D721Med (cell line): Measurements from ENCODE around the gene CCDC6.

ENCODE experiments used
- DNase-seq: peaks from one replicate; pipeline ENCODE4 v3.0.0; 2011; ENCODE audit warnings: low spot score; ENCODE audit not compliant: insufficient read length
- FAIRE-seq: peaks from 2 replicates; lab custom pipeline; 2011; peaks lifted over from hg19 to GRCh38; lab: Jason Lieb, UNC
- CTCF ChIP-seq: IDR thresholded peaks from 2 replicates; pipeline ENCODE4 v1.5.1; 2012; ENCODE audit warnings: mild to moderate bottlenecking, control low read depth; ENCODE audit not compliant: insufficient read depth; ENCODE audit errors: missing control alignments

Gene CCDC6

GRCh38 chr10:59757966-59758365 is 148.4 kb downstream of the CCDC6 start:
- DNase-seq = no peak
- no peak for TF ChIP-seq CTCF
- FAIRE-seq = peak; percentile 46

GRCh38 chr10:59754951-59755350 is 151.4 kb downstream of the CCDC6 start:
- DNase-seq (no peak), FAIRE-seq (no peak)
- no peak for TF ChIP-seq CTCF

- TF ChIP-seq CTCF = no peak
- FAIRE-seq = peak; percentile 95
- peak; percentile 37 for DNase-seq
Measured at GRCh38 chr10:59753267-59753666, 153.1 kb downstream of the CCDC6 start, which contains the start of gene MRLN. Gene MRLN, minus strand, starts transcription at chr10:59753455.

GRCh38 chr10:59752278-59752940 is 153.9 kb downstream of the CCDC6 start:
- FAIRE-seq (peak; percentile 56), DNase-seq (no peak)
- no peak for TF ChIP-seq CTCF

GRCh38 chr10:59750155-59750945 is 156.0 kb downstream of the CCDC6 start:
- DNase-seq = no peak
- no peak for FAIRE-seq
- no peak for TF ChIP-seq CTCF

GRCh38 chr10:59748834-59749233 is 157.5 kb downstream of the CCDC6 start:
- DNase-seq (no peak), FAIRE-seq (no peak)
- TF ChIP-seq CTCF = no peak
